Transverse colon (tissue), 4 donors: Measurements from ENCODE around the gene DNAJC18. TPM values are rescaled to one million over a fixed set of nuclear protein-coding genes. Genes with fewer than 3 reads are reported as not detected.

Experiments used
- DNase-seq: peaks from one replicate; pipeline ENCODE4 v3.0.0-alpha.2; 2019
- H3K27ac ChIP-seq, 4 donors: fragments of 200-600 bp; sonication (generic); 2 replicates each; pipeline ENCODE4 v1.5.1; 2016 to 2018; ENCODE audit warnings: inconsistent platforms in 4 of 4
- H3K27me3 ChIP-seq: fragments of 200-600 bp; sonication (generic); 2 replicates; pipeline ENCODE4 v1.5.1; 2017; ENCODE audit warnings: inconsistent platforms
- H3K36me3 ChIP-seq, 4 donors: fragments of 200-600 bp; sonication (generic); 2 replicates each; pipeline ENCODE4 v1.5.1; 2017 to 2019; ENCODE audit warnings: inconsistent platforms in 4 of 4
- H3K4me1 ChIP-seq, 4 donors: fragments of 200-600 bp; sonication (generic); 2 replicates each; pipeline ENCODE4 v1.5.1; 2017 to 2020; ENCODE audit warnings: inconsistent platforms in 4 of 4
- H3K4me3 ChIP-seq, 4 donors: fragments of 200-600 bp; sonication (generic); 1 replicate in 1 of 4; 2 replicates in 3 of 4; pipeline versions ENCODE4 v1.5.1 to v1.6.1; 2017 to 2019; ENCODE audit warnings: inconsistent platforms in 4 of 4
- H3K9me3 ChIP-seq, 2 donors: fragments of 200-600 bp; sonication (generic); 2 replicates each; pipeline ENCODE4 v1.5.1; 2017 to 2019; ENCODE audit warnings: inconsistent platforms in 2 of 2
- EP300 ChIP-seq: sonication (generic); formaldehyde crosslinking; IDR thresholded peaks from one replicate; pipeline ENCODE4 v1.6.1; 2017; ENCODE audit warnings: antibody characterized with exemption, low read depth
- POLR2A ChIP-seq: fragments of 450-650 bp; IDR thresholded peaks from one replicate; pipeline ENCODE4 v1.6.1; 2016; ENCODE audit warnings: antibody characterized with exemption, mild to moderate bottlenecking, moderate library complexity
- POLR2AphosphoS5 ChIP-seq, 3 donors: sonication (generic); formaldehyde crosslinking; IDR thresholded peaks; one replicate each; pipeline ENCODE4 v1.6.1; 2016; ENCODE audit warnings: antibody characterized with exemption in 3 of 3
- WGBS, 2 donors: methylation state at CpG; one replicate each; pipeline ENCODE4 v1.1.5; 2018; ENCODE audit warnings: low coverage in 1 of 2; 5-methylcytosine and 5-hydroxymethylcytosine counted together
- in situ Hi-C, 4 donors: fragments of 200-750 bp; cut with MboI; loops; one replicate each; pipeline versions ENCODE4 v1.15.0 to v1.15.1; 2017; ENCODE audit warnings: low sequenced_read_pairs in 3 of 4, low pct_ligation_motif_present in 1 of 4, low pct_unique_long_range_greater_than_20kb in 1 of 4
- intact Hi-C: fragments of 100-400 bp; cut with DNase I; formaldehyde crosslinking; loops from one replicate; pipeline ENCODE4 v1.15.1; 2023; ENCODE audit warnings: low total_unique reads
- total RNA-seq, 4 donors: library from RNA; depleted of rRNA; stranded (reverse); fragments of >200 nt; gene quantifications; one replicate each; pipeline ENCODE4 v1.1.0, GENCODE V29; 2016
- TF ChIP-seq, protein P1 (sequence below), 5 experiments: fragments of 200-600 bp in 3 of 5; fragments of 450-650 bp in 2 of 5; sonication (generic) in 3 of 5; IDR thresholded peaks; 1 replicate in 2 of 5; 2 replicates in 3 of 5; pipeline ENCODE4 v1.5.1; 2016 to 2017; ENCODE audit warnings: antibody characterized with exemption in 5 of 5, inconsistent platforms in 3 of 5, mild to moderate bottlenecking in 2 of 5, moderate library complexity in 1 of 5

The DNAJC18 gene
- total RNA-seq, 4 donors from 2014 or later: 0.37 to 3.8 (median 3.2) TPM

DNA sequence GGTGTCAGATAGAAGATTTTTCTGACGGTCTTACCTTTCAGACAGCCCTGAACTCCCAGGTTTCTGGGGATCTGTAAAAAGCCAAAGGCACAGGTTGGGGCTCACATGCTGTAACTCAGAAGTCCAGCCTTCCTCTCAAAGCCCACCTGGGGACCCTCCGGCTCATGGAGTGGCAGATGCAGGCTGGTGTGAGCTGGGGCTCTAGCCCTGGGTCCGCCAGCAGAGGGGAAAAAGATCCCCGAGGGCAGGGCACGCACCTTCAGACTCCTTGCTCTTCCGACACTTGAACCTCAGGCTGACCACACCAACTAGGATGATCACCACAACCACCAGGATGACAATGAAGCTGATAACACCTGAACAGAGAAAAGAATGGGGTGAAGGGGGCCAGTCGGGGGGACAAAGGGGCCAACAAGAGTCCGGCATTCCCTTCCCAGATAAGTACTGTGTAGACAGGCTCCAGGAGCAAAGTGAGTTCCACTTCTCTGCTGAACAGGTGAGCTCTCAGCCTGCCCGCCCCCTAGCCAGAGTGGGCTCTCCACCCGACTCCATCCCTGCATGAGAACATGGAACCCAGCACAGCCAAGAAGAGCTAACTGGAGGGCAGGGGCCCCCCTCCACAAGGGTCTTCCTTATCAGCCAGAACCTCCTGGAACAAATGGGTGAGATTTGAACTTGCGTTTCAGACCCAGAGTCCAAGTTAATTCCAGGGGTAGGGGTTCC lies 15.4 kb upstream of the DNAJC18 start:
- no peak for DNase-seq
- no peak overlapping the region for H3K27ac ChIP-seq
- in situ Hi-C loops: no loop called here
- H3K9me3 ChIP-seq: no peaks in the 10 kb centered on the region
- TF ChIP-seq EP300 (no peak), POLR2AphosphoS5 (IDR thresholded peaks at IDR 0.05) (no peak), POLR2A (no peak)
- TF ChIP-seq, protein P1, sequence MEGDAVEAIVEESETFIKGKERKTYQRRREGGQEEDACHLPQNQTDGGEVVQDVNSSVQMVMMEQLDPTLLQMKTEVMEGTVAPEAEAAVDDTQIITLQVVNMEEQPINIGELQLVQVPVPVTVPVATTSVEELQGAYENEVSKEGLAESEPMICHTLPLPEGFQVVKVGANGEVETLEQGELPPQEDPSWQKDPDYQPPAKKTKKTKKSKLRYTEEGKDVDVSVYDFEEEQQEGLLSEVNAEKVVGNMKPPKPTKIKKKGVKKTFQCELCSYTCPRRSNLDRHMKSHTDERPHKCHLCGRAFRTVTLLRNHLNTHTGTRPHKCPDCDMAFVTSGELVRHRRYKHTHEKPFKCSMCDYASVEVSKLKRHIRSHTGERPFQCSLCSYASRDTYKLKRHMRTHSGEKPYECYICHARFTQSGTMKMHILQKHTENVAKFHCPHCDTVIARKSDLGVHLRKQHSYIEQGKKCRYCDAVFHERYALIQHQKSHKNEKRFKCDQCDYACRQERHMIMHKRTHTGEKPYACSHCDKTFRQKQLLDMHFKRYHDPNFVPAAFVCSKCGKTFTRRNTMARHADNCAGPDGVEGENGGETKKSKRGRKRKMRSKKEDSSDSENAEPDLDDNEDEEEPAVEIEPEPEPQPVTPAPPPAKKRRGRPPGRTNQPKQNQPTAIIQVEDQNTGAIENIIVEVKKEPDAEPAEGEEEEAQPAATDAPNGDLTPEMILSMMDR (IDR thresholded peaks at IDR 0.05): no peak
- H3K27me3 ChIP-seq: no peaks in the 10 kb centered on the region
- WGBS, 2 donors: 79% methylated on average over 11 of the region's 11 CpGs; no CpG with 5 or more reads in 1 of the 2 donors
- H3K4me1 ChIP-seq: peaks cover 0 to 15% (median 8%) of the 10 kb centered on the region in 4 donors
- intact Hi-C loops: no loop called here
- H3K36me3 ChIP-seq: no peaks in the 10 kb centered on the region
- H3K4me3 ChIP-seq: no peak overlapping the region

DNA sequence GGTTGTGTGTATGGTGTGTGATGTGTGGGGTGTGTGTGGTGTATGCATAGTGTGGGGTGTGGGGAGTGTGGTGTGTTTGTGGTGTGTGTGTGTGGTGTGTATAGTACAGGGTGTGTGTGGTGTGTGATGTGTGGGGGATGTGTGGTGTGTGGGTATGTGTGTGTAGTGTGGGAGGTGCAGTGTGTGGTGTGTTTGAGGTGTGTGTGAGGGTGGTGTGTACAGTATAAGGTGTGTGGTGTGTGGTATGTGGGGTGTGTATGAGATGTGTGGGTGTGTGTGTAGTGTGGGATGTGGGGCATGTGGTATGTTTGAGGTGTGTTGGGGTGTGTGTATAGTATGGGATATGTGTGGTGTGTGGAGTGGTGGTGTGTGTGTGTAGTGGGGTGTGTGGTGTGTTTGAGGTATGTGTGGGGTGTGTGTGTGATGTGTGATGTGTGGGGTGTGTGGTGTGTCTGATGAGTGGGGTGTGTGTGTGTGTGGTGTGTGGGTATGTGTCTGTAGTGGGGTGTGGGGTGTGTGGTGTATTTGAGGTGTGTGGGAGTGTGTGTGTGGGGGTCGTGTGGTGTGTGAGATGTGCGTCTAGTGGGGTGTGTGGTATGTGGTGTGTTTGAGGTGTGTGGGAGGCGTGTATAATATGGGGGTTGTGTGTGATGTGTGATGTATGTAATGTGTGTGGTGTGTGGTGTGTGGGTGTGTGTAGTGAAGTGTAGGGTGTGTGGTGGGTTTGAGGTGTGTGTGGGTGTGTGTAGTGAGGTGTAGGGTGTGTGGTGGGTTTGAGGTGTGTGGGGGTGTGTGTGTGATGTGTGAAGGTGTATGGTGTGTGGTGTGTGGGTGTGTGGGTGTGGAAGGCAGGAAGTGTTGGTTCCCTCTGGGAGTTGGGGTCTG lies 14.6 kb upstream of the DNAJC18 start:
- no peak for DNase-seq
- H3K27ac ChIP-seq: no peak overlapping the region
- H3K36me3 ChIP-seq: no peaks in the 10 kb centered on the region
- H3K4me3 ChIP-seq: no peak overlapping the region
- 46 to 74% methylated on average over 3 of the region's 3 CpGs for whole genome bisulfite sequencing, 2 donors
- peaks cover 0 to 7% (median 3%) of the 10 kb centered on the region in 4 donors for H3K4me1 ChIP-seq
- H3K27me3 ChIP-seq: no peaks in the 10 kb centered on the region
- no peaks in the 10 kb centered on the region for H3K9me3 ChIP-seq
- in situ Hi-C loops: no loop called here
- TF ChIP-seq EP300 (no peak), POLR2A (no peak), POLR2AphosphoS5 (IDR thresholded peaks at IDR 0.05) (no peak)
- TF ChIP-seq, protein P1 (IDR thresholded peaks at IDR 0.05): no peak
- intact Hi-C loops: no loop called here

DNA sequence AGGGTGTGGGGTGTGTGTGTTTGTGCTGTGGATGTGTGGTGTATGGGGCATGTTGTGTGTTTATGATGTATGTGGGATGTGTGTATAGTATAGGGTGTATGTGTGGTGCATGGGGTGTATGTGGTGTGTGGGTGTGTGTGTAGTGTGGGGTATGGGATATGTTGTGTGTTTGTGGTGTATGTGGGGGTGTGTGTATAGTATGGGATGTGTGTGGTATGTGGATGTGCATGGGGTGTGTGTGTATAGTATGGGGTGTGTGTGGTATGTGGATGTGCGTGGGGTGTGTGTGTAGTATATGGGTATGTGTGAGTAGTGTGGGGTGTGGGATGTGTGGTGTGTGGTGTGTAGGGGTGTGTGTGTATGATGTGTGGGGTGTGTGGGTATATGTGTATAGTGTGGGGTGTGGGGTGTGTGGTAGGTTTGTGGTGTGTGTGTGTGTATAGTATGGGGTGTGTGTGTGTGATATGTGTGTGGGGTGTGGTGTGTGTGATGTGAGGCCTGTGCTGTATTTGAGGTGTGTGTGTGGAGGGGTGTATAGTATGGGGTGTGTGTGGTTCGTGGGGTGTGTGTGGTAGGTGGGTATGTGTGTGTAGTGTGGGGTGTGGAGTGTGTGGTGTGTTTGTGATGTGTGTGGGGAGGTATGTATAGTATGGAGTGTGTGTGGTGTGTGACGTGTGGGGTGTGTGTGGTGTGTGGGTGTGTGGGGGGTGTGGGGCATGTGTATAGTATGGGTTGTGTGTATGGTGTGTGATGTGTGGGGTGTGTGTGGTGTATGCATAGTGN lies 12.7 kb upstream of the DNAJC18 start:
- Histone ChIP-seq H3K9me3 (no peaks in the 10 kb centered on the region), H3K27ac (no peak overlapping the region), H3K36me3 (no peaks in the 10 kb centered on the region), H3K4me1 (no peaks in the 10 kb centered on the region), H3K4me3 (no peak overlapping the region), H3K27me3 (no peaks in the 10 kb centered on the region)
- intact Hi-C loops: no loop called here
- TF ChIP-seq POLR2AphosphoS5 (IDR thresholded peaks at IDR 0.05) (no peak), POLR2A (no peak), EP300 (no peak)
- TF ChIP-seq, protein P1 (IDR thresholded peaks at IDR 0.05): no peak
- 79 to 90% methylated on average over 3 of the region's 3 CpGs for WGBS, 2 donors
- DNase-seq: no peak
- in situ Hi-C loops: no loop called here

DNA sequence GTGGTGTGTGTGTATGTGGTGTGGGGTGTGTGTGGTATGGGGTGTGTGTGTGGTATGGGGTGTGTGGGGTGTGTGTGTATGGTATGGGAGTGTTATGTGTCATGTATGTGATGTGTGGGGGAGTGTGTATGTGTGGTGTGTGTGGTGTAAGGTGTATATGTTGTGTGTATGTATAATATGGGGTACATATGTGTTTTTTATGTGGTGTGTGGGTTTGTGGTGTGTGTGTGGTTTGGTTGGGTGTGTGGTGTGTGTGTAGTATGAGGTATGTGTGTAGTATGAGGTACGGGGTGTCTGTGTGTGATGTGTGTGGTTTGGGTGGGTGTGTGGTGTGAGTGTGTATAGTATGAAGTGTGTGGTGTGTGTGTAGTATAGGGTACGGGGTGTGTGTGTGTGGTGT lies 11.9 kb upstream of the DNAJC18 start:
- no peak for DNase-seq
- Histone ChIP-seq H3K36me3 (no peaks in the 10 kb centered on the region), H3K4me1 (no peaks in the 10 kb centered on the region), H3K4me3 (no peak overlapping the region), H3K9me3 (no peaks in the 10 kb centered on the region), H3K27ac (no peak overlapping the region), H3K27me3 (no peaks in the 10 kb centered on the region)
- intact Hi-C loops (no loop called here), in situ Hi-C loops (no loop called here)
- 88 to 100% methylated on average over 2 of the region's 2 CpGs for WGBS, 2 donors
- no peak for TF ChIP-seq POLR2AphosphoS5 (IDR thresholded peaks at IDR 0.05)
- no peak for TF ChIP-seq POLR2A
- no peak for TF ChIP-seq EP300
- TF ChIP-seq, protein P1 (IDR thresholded peaks at IDR 0.05): no peak
